ENCODE results near the gene NCKAP1. TPM values are rescaled to one million over a fixed set of nuclear protein-coding genes. Genes with fewer than 3 reads are reported as not detected.

The NCKAP1 gene
- total and polyA plus RNA-seq, 10 of the 15 experiments (the other 5 are each of a cell fraction or from before 2014, with no cell fraction given): 0.11 to 1.5 (median 0.52) TPM

DNA sequence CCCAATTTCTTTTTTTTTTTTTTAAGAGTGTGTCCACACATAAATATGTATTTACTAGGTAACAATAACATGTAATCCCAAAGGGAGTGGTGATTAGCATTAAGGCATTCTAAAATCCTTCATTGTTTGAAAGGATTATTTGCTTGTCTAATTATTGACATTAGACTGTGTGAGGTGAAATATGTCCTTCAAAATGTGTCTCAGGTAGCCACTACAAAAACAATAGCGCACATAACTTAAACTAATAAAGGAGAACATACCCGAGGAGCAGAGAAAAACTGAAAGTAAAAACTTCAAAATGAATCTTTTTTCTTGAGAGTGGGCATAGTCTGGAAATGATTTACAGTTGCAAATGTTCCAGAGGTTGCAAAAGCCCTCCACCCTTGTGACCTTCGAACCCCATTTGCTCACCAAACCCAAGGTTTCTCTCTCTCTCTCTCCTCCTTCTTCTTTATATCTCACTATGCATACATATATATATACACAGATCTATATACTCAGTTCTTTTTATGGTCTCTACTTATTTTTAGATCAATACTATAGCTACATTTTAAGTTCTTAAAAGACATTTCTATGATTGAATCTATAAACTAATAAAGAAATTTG lies 147.4 kb downstream of the NCKAP1 start (continued):
- TF ChIP-seq, protein P1, sequence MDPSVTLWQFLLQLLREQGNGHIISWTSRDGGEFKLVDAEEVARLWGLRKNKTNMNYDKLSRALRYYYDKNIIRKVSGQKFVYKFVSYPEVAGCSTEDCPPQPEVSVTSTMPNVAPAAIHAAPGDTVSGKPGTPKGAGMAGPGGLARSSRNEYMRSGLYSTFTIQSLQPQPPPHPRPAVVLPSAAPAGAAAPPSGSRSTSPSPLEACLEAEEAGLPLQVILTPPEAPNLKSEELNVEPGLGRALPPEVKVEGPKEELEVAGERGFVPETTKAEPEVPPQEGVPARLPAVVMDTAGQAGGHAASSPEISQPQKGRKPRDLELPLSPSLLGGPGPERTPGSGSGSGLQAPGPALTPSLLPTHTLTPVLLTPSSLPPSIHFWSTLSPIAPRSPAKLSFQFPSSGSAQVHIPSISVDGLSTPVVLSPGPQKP (IDR thresholded peaks at IDR 0.05; ENCODE audit: low read depth, low read length): no peak

DNA sequence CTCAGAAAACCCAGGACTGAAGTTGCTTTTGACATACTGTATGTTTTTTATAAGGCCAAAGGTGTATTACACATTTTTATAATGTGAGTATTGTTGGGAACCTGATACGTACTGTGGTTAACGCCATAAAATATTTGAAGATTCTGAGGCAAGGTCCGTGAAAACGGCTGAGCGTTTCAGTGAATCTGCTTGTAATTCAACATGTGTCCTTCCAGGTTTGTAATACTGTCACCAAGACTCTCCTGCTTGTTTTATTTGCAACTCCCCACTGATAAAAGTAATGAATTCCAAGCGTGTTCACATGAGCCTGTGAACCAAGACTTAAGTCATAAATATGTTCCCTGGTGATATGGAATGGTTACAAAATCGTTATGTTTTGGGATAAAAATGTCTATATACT lies 148.0 kb downstream of the NCKAP1 start:
- H3K9ac ChIP-seq (ENCODE audit: control insufficient read depth, insufficient read depth, low read length): no peak overlapping the region
- H3K27me3 ChIP-seq (replicated peaks in 1 of 2; ENCODE audit: control insufficient read depth in 2 of 2, insufficient read depth in 2 of 2, low read length in 1 of 2): no peaks in the 10 kb centered on the region
- no peak for ATAC-seq
- H3K4me3 ChIP-seq: no peak overlapping the region
- in situ Hi-C loops (cut with MboI) (no loop called here), intact Hi-C loops (cut with micrococcal nuclease; ENCODE audit: unreplicated experiment) (no loop called here)
- BruUV-seq (replicated peaks): no TSS peak
- RAD21 ChIA-PET (ENCODE audit: unreplicated experiment): no interaction called here
- H2AFZ ChIP-seq (ENCODE audit: control insufficient read depth, low read depth, low read length): no peak overlapping the region
- POLR2A ChIA-PET: no interaction called here
- no peaks in the 10 kb centered on the region for H3K9me3 ChIP-seq (replicated peaks; ENCODE audit: control insufficient read depth, insufficient read depth, low read length)
- no peaks in the 10 kb centered on the region for H3K4me1 ChIP-seq (ENCODE audit: control insufficient read depth, insufficient read depth, low read length)
- no peaks in the 10 kb centered on the region for H4K20me1 ChIP-seq (ENCODE audit: control insufficient read depth, insufficient read depth)
- no peak overlapping the region for H3K4me2 ChIP-seq (ENCODE audit: control insufficient read depth, insufficient read depth)
- no peaks in the 10 kb centered on the region for H3K36me3 ChIP-seq (ENCODE audit: control insufficient read depth in 2 of 2, insufficient read depth in 2 of 2, low read length in 1 of 2)
- SMC1A ChIA-PET (ENCODE audit: uncharacterized antibody, unreplicated experiment): no interaction called here
- no peak for FAIRE-seq
- CTCF ChIA-PET: no interaction called here
- 83% methylated on average over 7 of the region's 7 CpGs for WGBS (ENCODE audit: insufficient coverage, insufficient replicate concordance, low lambda C conversion rate, missing lambda C conversion rate)
- no peak for DNase-seq (ENCODE audit: low read depth, low spot score)
- no peak overlapping the region for H3K27ac ChIP-seq (ENCODE audit: control insufficient read depth, insufficient read depth)
- H3K79me2 ChIP-seq (ENCODE audit: control insufficient read depth, insufficient read depth, low read length): no peaks in the 10 kb centered on the region
- no peak for TF ChIP-seq IRF5 (IDR thresholded peaks at IDR 0.05; ENCODE audit: borderline replicate concordance)
- no peak for TF ChIP-seq CREB1 (IDR thresholded peaks at IDR 0.05; ENCODE audit: low read depth)
- no peak for TF ChIP-seq YY1 (IDR thresholded peaks at IDR 0.05; ENCODE audit: low read depth, low read length)
- no peak for TF ChIP-seq ATF2 (IDR thresholded peaks at IDR 0.05; ENCODE audit: low read length)
- TF ChIP-seq RUNX3 (IDR thresholded peaks at IDR 0.05; ENCODE audit: low read length): no peak
- no peak for TF ChIP-seq NFYA (IDR thresholded peaks at IDR 0.05; ENCODE audit: borderline replicate concordance, low read depth, low read length)
- no peak for TF ChIP-seq KDM1A (IDR thresholded peaks at IDR 0.05; ENCODE audit: borderline replicate concordance)
- no peak for TF ChIP-seq BCL11A (IDR thresholded peaks at IDR 0.05; ENCODE audit: low read depth, low read length)
- TF ChIP-seq CREM (IDR thresholded peaks at IDR 0.05; ENCODE audit: low read depth): no peak
- TF ChIP-seq, protein P2, sequence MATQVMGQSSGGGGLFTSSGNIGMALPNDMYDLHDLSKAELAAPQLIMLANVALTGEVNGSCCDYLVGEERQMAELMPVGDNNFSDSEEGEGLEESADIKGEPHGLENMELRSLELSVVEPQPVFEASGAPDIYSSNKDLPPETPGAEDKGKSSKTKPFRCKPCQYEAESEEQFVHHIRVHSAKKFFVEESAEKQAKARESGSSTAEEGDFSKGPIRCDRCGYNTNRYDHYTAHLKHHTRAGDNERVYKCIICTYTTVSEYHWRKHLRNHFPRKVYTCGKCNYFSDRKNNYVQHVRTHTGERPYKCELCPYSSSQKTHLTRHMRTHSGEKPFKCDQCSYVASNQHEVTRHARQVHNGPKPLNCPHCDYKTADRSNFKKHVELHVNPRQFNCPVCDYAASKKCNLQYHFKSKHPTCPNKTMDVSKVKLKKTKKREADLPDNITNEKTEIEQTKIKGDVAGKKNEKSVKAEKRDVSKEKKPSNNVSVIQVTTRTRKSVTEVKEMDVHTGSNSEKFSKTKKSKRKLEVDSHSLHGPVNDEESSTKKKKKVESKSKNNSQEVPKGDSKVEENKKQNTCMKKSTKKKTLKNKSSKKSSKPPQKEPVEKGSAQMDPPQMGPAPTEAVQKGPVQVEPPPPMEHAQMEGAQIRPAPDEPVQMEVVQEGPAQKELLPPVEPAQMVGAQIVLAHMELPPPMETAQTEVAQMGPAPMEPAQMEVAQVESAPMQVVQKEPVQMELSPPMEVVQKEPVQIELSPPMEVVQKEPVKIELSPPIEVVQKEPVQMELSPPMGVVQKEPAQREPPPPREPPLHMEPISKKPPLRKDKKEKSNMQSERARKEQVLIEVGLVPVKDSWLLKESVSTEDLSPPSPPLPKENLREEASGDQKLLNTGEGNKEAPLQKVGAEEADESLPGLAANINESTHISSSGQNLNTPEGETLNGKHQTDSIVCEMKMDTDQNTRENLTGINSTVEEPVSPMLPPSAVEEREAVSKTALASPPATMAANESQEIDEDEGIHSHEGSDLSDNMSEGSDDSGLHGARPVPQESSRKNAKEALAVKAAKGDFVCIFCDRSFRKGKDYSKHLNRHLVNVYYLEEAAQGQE (IDR thresholded peaks at IDR 0.05; ENCODE audit: low read depth, low read length): no peak
- no peak for TF ChIP-seq KLF5 (IDR thresholded peaks at IDR 0.05; ENCODE audit: partially characterized antibody)
- TF ChIP-seq EGR1 (IDR thresholded peaks at IDR 0.05; ENCODE audit: borderline replicate concordance in 1 of 2, low read depth in 2 of 2, low read length in 2 of 2): no peak
- TF ChIP-seq, protein P3, sequence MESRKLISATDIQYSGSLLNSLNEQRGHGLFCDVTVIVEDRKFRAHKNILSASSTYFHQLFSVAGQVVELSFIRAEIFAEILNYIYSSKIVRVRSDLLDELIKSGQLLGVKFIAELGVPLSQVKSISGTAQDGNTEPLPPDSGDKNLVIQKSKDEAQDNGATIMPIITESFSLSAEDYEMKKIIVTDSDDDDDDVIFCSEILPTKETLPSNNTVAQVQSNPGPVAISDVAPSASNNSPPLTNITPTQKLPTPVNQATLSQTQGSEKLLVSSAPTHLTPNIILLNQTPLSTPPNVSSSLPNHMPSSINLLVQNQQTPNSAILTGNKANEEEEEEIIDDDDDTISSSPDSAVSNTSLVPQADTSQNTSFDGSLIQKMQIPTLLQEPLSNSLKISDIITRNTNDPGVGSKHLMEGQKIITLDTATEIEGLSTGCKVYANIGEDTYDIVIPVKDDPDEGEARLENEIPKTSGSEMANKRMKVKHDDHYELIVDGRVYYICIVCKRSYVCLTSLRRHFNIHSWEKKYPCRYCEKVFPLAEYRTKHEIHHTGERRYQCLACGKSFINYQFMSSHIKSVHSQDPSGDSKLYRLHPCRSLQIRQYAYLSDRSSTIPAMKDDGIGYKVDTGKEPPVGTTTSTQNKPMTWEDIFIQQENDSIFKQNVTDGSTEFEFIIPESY (IDR thresholded peaks at IDR 0.05): no peak
